Retinal pigment epithelial cell (primary cell): ENCODE measurements around the gene FAM50A.

Source experiments
- DNase-seq: peaks from one replicate; pipeline ENCODE4 v3.0.0-alpha.2; 2010; ENCODE audit warnings: low read depth
- H3K4me3 ChIP-seq: 2 replicates; pipeline ENCODE4 v1.5.1; 2011; ENCODE audit warnings: mild to moderate bottlenecking, low read length, control low read depth, moderate library complexity
- TF ChIP-seq, protein P1 (sequence below): conservative IDR thresholded peaks from 2 replicates; pipeline ENCODE4 v1.5.1; 2011; ENCODE audit warnings: low read depth, low read length, control low read depth, inconsistent platforms

The FAM50A gene

GRCh38 chrX:154450312-154450711, 6.4 kb downstream of the FAM50A start:
- no peak overlapping the region for H3K4me3 ChIP-seq
- TF ChIP-seq, protein P1, sequence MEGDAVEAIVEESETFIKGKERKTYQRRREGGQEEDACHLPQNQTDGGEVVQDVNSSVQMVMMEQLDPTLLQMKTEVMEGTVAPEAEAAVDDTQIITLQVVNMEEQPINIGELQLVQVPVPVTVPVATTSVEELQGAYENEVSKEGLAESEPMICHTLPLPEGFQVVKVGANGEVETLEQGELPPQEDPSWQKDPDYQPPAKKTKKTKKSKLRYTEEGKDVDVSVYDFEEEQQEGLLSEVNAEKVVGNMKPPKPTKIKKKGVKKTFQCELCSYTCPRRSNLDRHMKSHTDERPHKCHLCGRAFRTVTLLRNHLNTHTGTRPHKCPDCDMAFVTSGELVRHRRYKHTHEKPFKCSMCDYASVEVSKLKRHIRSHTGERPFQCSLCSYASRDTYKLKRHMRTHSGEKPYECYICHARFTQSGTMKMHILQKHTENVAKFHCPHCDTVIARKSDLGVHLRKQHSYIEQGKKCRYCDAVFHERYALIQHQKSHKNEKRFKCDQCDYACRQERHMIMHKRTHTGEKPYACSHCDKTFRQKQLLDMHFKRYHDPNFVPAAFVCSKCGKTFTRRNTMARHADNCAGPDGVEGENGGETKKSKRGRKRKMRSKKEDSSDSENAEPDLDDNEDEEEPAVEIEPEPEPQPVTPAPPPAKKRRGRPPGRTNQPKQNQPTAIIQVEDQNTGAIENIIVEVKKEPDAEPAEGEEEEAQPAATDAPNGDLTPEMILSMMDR: no peak
- no peak for DNase-seq

- H3K4me3 ChIP-seq: no peak overlapping the region
- DNase-seq: no peak
- TF ChIP-seq, protein P1: no peak
Observed at GRCh38 chrX:154452823-154453222, 8.9 kb downstream of the FAM50A start.

- peak overlapping the region; percentile 44 for H3K4me3 ChIP-seq
- no peak for DNase-seq
- TF ChIP-seq, protein P1: no peak
Observed at GRCh38 chrX:154457491-154458115, 13.7 kb downstream of the FAM50A start.

DNA sequence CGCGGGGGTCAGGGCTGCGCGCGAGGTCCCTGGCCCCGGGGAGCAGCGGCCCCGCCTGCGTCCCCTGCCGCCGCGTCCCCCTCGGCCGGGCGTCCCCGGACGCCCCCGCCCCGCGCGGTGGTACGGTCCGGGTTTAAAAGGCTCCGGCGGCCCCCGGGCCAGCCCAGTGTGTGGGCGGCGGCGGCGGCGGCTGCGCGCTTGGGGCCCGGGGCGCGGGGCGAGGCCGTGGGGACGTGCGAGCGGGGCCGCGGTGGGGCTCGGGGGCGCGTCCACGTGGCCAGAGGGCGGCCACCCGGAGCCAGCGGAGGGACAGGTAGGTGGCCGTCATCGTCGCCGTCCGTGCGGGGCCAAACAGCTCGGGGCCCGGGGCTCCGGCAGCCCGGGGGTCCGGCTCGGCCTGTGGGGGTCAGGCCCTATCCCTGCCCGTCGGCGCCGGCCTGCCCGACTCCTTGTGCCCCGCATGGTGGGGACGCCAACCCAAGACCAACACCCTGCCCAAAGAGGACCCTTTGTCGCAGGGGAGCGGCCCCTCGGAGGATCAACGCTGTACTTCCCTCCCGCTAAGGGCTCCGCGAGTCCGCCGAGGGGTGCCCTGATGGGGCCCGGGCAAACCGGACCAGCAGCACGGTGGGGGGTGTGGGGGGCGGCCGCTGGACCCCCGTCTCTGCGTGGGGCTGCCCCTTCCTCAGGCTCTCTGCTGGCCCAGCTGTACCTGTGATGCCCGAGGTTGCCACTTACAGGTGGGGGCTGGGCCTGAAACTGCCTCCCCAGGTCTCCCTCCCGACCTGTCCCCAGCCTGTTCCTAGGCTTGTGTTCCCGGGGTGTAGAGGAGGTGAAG, 14.4 kb downstream of the FAM50A start, which contains the start of gene PLXNA3:
Gene PLXNA3 (plus strand): TSS at position 166 of the 838 bp plus-strand sequence. CDS start 1,903 bp downstream, outside the sequence.
- no peak for DNase-seq
- TF ChIP-seq, protein P1: no peak
- H3K4me3 ChIP-seq: peak within 1 kb of the TSS; percentile 65

DNA sequence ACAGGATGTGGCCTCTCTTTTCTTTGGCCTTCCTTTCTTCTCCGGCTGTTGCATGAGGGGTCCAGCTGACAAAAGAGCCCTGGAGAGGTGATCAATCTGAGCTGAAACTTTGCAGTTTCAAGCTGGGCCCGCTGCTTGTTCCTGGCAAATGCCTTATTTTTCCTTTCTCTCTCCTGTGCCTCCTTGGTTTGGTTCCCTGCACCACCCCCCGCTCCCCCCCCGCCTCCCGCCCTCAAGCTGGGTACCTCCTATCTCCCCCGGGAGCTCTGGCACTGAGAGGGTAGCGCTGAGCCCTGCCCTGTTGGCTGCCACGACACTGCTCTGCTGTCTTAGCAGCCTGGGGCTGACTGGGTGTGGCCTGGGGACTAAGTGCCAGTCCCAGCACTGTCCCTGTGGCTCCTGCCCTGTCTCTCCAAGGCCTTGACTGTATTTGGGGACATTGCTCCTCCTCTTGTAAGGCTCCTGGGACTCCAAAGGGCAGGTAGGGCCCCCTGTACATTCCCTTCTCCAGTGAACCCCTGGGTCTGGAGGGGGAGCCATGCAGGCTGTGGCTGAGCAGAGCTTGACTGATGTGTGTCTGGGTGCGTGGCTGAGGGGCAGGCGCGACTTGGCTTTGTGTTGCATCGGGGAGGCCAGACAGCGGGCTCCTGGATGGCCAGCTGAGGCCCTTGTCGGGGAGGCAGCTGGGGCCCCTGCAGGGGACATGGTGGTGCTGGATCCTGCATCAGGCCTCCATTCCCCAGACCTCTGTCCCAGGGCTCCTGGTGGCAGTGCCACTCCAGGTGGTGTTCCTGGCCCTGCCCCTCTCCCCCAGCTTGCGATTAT, 15.2 kb downstream of the FAM50A start:
- peak overlapping the region; percentile 65 for H3K4me3 ChIP-seq
- DNase-seq: no peak
- TF ChIP-seq, protein P1: no peak

GRCh38 chrX:154459832-154460231, 15.9 kb downstream of the FAM50A start:
- no peak for DNase-seq
- TF ChIP-seq, protein P1: no peak
- H3K4me3 ChIP-seq: peak overlapping the region; percentile 65
